ENCODE data around the gene C1orf141.

- TF ChIP-seq CTCF (IDR thresholded peaks at IDR 0.05) (no peak), EP300 (IDR thresholded peaks at IDR 0.05) (no peak), POLR2AphosphoS5 (IDR thresholded peaks at IDR 0.05) (no peak)
Measured at GRCh38 chr1:67118646-67119045, 16.1 kb downstream of the C1orf141 start.
